ENCODE results near the gene KLHL4. TPM values are rescaled to one million over a fixed set of nuclear protein-coding genes. Genes with fewer than 3 reads are reported as not detected.

Gene KLHL4, protein sequence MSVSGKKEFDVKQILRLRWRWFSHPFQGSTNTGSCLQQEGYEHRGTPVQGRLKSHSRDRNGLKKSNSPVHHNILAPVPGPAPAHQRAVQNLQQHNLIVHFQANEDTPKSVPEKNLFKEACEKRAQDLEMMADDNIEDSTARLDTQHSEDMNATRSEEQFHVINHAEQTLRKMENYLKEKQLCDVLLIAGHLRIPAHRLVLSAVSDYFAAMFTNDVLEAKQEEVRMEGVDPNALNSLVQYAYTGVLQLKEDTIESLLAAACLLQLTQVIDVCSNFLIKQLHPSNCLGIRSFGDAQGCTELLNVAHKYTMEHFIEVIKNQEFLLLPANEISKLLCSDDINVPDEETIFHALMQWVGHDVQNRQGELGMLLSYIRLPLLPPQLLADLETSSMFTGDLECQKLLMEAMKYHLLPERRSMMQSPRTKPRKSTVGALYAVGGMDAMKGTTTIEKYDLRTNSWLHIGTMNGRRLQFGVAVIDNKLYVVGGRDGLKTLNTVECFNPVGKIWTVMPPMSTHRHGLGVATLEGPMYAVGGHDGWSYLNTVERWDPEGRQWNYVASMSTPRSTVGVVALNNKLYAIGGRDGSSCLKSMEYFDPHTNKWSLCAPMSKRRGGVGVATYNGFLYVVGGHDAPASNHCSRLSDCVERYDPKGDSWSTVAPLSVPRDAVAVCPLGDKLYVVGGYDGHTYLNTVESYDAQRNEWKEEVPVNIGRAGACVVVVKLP
- total RNA-seq: 1.2 and 1.4 TPM in 2 replicates

DNA sequence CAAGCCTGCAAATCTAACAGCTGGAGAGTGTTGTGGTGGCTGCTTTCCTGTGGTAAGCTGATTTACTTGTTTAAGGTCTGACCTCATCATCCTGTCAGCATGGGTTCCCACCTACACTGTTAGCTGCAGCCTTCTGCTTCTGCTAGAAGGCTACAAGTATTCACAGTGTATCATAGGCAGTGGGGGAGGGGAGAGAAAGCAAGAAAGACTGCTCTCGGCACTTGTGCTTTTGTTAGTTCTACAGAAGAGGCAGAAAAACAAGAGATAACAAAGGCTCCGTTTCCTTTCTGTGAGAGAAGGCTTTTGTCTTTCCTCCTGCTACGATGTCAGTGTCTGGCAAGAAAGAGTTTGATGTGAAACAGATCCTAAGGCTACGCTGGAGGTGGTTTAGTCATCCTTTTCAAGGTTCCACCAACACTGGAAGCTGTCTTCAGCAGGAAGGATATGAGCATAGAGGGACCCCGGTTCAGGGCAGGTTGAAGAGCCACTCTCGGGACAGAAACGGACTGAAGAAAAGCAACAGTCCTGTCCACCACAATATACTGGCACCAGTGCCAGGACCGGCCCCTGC lies at the start of gene KLHL4:
Gene KLHL4, plus strand, starts transcription at position 232 of the 571 bp plus-strand sequence. Its CDS starts 92 bp downstream, at position 324.

All from airway epithelial cell (primary cell).